ENCODE measurements around the gene PTN. TPM values are rescaled to one million over a fixed set of nuclear protein-coding genes. Genes with fewer than 3 reads are reported as not detected.

The PTN gene
- total and polyA plus RNA-seq, 9 of the 15 experiments (the other 6 are each of a cell fraction or from before 2014, with no cell fraction given) = not detected

GRCh38 chr7:137283153-137283552, 60.4 kb downstream of the PTN start:
- H3K9me3 ChIP-seq (replicated peaks; ENCODE audit: control insufficient read depth, insufficient read depth, low read depth, low read length) = no peaks in the 10 kb centered on the region
- H2AFZ ChIP-seq (ENCODE audit: low read depth, low read length) = no peak overlapping the region
- in situ Hi-C loops (cut with MboI) = no loop called here
- no TSS peak for BruUV-seq (replicated peaks)
- H3K4me1 ChIP-seq (replicated peaks in 1 of 2; ENCODE audit: control insufficient read depth in 2 of 2, insufficient read depth in 2 of 2, low read length in 2 of 2) = no peaks in the 10 kb centered on the region
- H3K27ac ChIP-seq (ENCODE audit: extremely low read depth, low read depth, low read length) = no peak overlapping the region
- DNase-seq (ENCODE audit: extremely low read depth in 1 of 4, low spot score in 3 of 4) (no peak), FAIRE-seq (no peak), ATAC-seq (no peak)
- under 1% methylated on average over 6 of the region's 6 CpGs for WGBS (ENCODE audit: insufficient coverage, low coverage, missing lambda C conversion rate)
- intact Hi-C loops (cut with micrococcal nuclease) = no loop called here
- ChIA-PET CTCF (ENCODE audit: low intra/inter-chr PET ratio) (no interaction called here), POLR2A (no interaction called here)
- no peaks in the 10 kb centered on the region for H3K9me1 ChIP-seq (ENCODE audit: control insufficient read depth, insufficient read depth, low read length)
- H4K20me1 ChIP-seq (replicated peaks; ENCODE audit: control insufficient read depth, insufficient read depth, low read length) = no peaks in the 10 kb centered on the region
- H3K4me3 ChIP-seq = no peak overlapping the region
- no peak overlapping the region for H3K4me2 ChIP-seq (ENCODE audit: insufficient read depth, low read length)
- H3K27me3 ChIP-seq (ENCODE audit: control insufficient read depth in 2 of 2, insufficient read depth in 2 of 2, low read length in 2 of 2) = no peaks in the 10 kb centered on the region
- H3K9ac ChIP-seq (ENCODE audit: insufficient read depth in 1 of 2, low read depth in 2 of 2, low read length in 2 of 2) = no peak overlapping the region
- TF ChIP-seq ZNF324 (CRISPR knock-in tag; IDR thresholded peaks at IDR 0.05) (no peak), STAG1 (CRISPR knock-in tag; IDR thresholded peaks at IDR 0.05; ENCODE audit: borderline replicate concordance) (no peak), BRD4 (IDR thresholded peaks at IDR 0.05) (no peak), SMARCC2 (IDR thresholded peaks at IDR 0.05; ENCODE audit: low read depth) (no peak), ZNF449 (CRISPR knock-in tag; IDR thresholded peaks at IDR 0.05) (no peak), SMARCE1 (IDR thresholded peaks at IDR 0.05) (no peak), CREB1 (IDR thresholded peaks at IDR 0.05) (no peak), CREB1 (CRISPR knock-in tag; IDR thresholded peaks at IDR 0.05) (no peak), ZFP1 (CRISPR knock-in tag; IDR thresholded peaks at IDR 0.05) (no peak), ZKSCAN1 (IDR thresholded peaks at IDR 0.05; ENCODE audit: low read depth, low read length) (no peak)
- no peaks in the 10 kb centered on the region for H3K36me3 ChIP-seq (ENCODE audit: control insufficient read depth, insufficient read depth, low read length)
- H3K79me2 ChIP-seq (ENCODE audit: control insufficient read depth, insufficient read depth, low read length) = no peaks in the 10 kb centered on the region
